GM12878 (cell line): Measurements from ENCODE around the gene CTCFL. TPM values are rescaled to one million over a fixed set of nuclear protein-coding genes. Genes with fewer than 3 reads are reported as not detected.

Experiments
- ATAC-seq: fragments of 200-7000 bp; cut with Tn5 transposase; 3 replicates; pipeline ENCODE4 v1.9.1; 2020; ENCODE audit warnings: mild to moderate bottlenecking, moderate library complexity
- BruUV-seq: library from RNA; stranded (reverse); fragments of 400-500 nt; replicated peaks from 2 replicates; lab custom pipeline; 2021; lab: Mats Ljungman, UMichigan
- CTCF ChIA-PET: fragments of 300-600 bp; sonication (Branson Sonifier 250); formaldehyde crosslinking; extraction: SDS; loops from one replicate; lab custom pipeline; 2021; ENCODE audit warnings: inconsistent platforms; lab: Yijun Ruan, JAX
- POLR2A ChIA-PET: fragments of 350-600 bp; formaldehyde crosslinking; extraction: SDS; loops from one replicate; lab custom pipeline; 2021; ENCODE audit warnings: inconsistent platforms; lab: Charles Lee
- RAD21 ChIA-PET: fragments of 300-600 bp; sonication (Branson Sonifier 250); formaldehyde crosslinking; loops from one replicate; lab custom pipeline; 2023; ENCODE audit warnings: antibody characterized with exemption; ENCODE audit not compliant: unreplicated experiment; lab: Charles Lee
- SMC1A ChIA-PET: fragments of 300-600 bp; sonication (Branson Sonifier 250); formaldehyde crosslinking; loops from one replicate; lab custom pipeline; 2023; ENCODE audit not compliant: unreplicated experiment, uncharacterized antibody; lab: Charles Lee
- DNase-seq: peaks from one replicate; pipeline ENCODE4 v3.0.0-alpha.2; 2011; ENCODE audit warnings: low read depth, low spot score
- FAIRE-seq: peaks from 3 replicates; lab custom pipeline; 2011; peaks lifted over from hg19 to GRCh38; lab: Jason Lieb, UNC
- H2AFZ ChIP-seq: 2 replicates; pipeline ENCODE4 v1.6.0; 2011; ENCODE audit warnings: low read depth, low read length, control low read depth; ENCODE audit not compliant: control insufficient read depth
- H3K27ac ChIP-seq: 2 replicates; pipeline ENCODE4 v1.5.1; 2011; ENCODE audit warnings: control low read depth; ENCODE audit not compliant: control insufficient read depth, insufficient read depth
- H3K27me3 ChIP-seq, 2 experiments: replicated peaks in 1 of 2; 2 replicates each; pipeline versions ENCODE4 v1.6.0 to v1.6.1; 2011; ENCODE audit warnings: low read length in 1 of 2; ENCODE audit not compliant: control insufficient read depth in 2 of 2, insufficient read depth in 2 of 2
- H3K36me3 ChIP-seq, 2 experiments: 2 replicates each; pipeline ENCODE4 v1.5.1; 2011; ENCODE audit warnings: low read length in 1 of 2; ENCODE audit not compliant: control insufficient read depth in 2 of 2, insufficient read depth in 2 of 2
- H3K4me1 ChIP-seq: 2 replicates; pipeline ENCODE4 v1.6.1; 2011; ENCODE audit warnings: mild to moderate bottlenecking, low read length, moderate library complexity, mixed read lengths; ENCODE audit not compliant: control insufficient read depth, insufficient read depth
- H3K4me2 ChIP-seq: 2 replicates; pipeline ENCODE4 v1.6.0; 2011; ENCODE audit warnings: control low read depth; ENCODE audit not compliant: control insufficient read depth, insufficient read depth
- H3K4me3 ChIP-seq: fragments of 200-600 bp; sonication (generic); 2 replicates; pipeline ENCODE4 v1.5.1; 2016
- H3K79me2 ChIP-seq: 2 replicates; pipeline ENCODE4 v1.6.0; 2011; ENCODE audit warnings: low read length; ENCODE audit not compliant: control insufficient read depth, insufficient read depth
- H3K9ac ChIP-seq: 2 replicates; pipeline ENCODE4 v1.8.0; 2011; ENCODE audit warnings: low read length, control low read depth, mixed read lengths; ENCODE audit not compliant: control insufficient read depth, insufficient read depth
- H3K9me3 ChIP-seq: replicated peaks from 3 replicates; pipeline ENCODE4 v1.5.1; 2011; ENCODE audit warnings: mild to moderate bottlenecking, low read length; ENCODE audit not compliant: control insufficient read depth, insufficient read depth
- H4K20me1 ChIP-seq: 2 replicates; pipeline ENCODE4 v1.6.0; 2011; ENCODE audit not compliant: control insufficient read depth, insufficient read depth
- CBFB ChIP-seq: IDR thresholded peaks from 2 replicates; pipeline ENCODE4 v1.6.1; 2016; ENCODE audit warnings: antibody characterized with exemption, low read depth
- CTCF ChIP-seq, 3 experiments: IDR thresholded peaks in 2 of 3; conservative IDR thresholded peaks in 1 of 3; 2 replicates each; pipeline ENCODE4 v1.5.1; 2011; ENCODE audit warnings: low read depth in 3 of 3, low read length in 3 of 3, mild to moderate bottlenecking in 3 of 3, control low read depth in 2 of 3, moderate library complexity in 2 of 3, inconsistent platforms in 1 of 3, mixed read lengths in 1 of 3; ENCODE audit not compliant: control insufficient read depth in 2 of 3, insufficient read depth in 1 of 3; ENCODE audit errors: extremely low read depth in 1 of 3
- FOXM1 ChIP-seq: IDR thresholded peaks from 2 replicates; pipeline ENCODE4 v1.6.1; 2012; ENCODE audit warnings: low read depth, mild to moderate bottlenecking, inconsistent platforms, low read length, moderate library complexity
- MYC ChIP-seq: IDR thresholded peaks from 2 replicates; pipeline ENCODE4 v1.6.1; 2011; ENCODE audit warnings: mild to moderate bottlenecking, low read length, moderate library complexity, inconsistent platforms; ENCODE audit not compliant: insufficient read depth, insufficient replicate concordance, insufficient read length, severe bottlenecking
- NR2C1 ChIP-seq: fragments of 450-650 bp; IDR thresholded peaks from 2 replicates; pipeline ENCODE4 v1.6.1; 2017; ENCODE audit warnings: antibody characterized with exemption, mild to moderate bottlenecking, moderate library complexity
- TARDBP ChIP-seq: IDR thresholded peaks from 2 replicates; pipeline ENCODE4 v1.6.1; 2016; ENCODE audit warnings: borderline replicate concordance
- WGBS: methylation state at CpG from one replicate; pipeline ENCODE4 v1.1.6; 2016; ENCODE audit warnings: low lambda C conversion rate; ENCODE audit not compliant: insufficient replicate concordance, insufficient coverage; ENCODE audit errors: missing lambda C conversion rate; 5-methylcytosine and 5-hydroxymethylcytosine counted together
- in situ Hi-C: fragments of 300-500 bp; cut with MboI; formaldehyde crosslinking; loops from 9 replicates; pipeline ENCODE4 v1.14.3; 2018; ENCODE audit warnings: mixed read lengths
- intact Hi-C: fragments of 100-400 bp; cut with micrococcal nuclease; formaldehyde crosslinking; loops from one replicate; pipeline ENCODE4 v1.14.2; 2022; ENCODE audit not compliant: unreplicated experiment
- polyA plus RNA-seq, 11 experiments: library from polyadenylated mRNA; depleted of rRNA in 4 of 11; unstranded in 6 of 11; stranded (reverse) in 5 of 11; fragments of >200 nt; fragmentation: Nextera tagmentation in 4 of 11; fragmentation: Illumina TruSeq in 1 of 11; extraction: Ambion mirVana in 4 of 11; extraction: Trizol in 1 of 11; gene quantifications; 1 replicate in 1 of 11; 2 replicates in 10 of 11; pipeline versions ENCODE4 v1.2.1 to v1.2.3, GENCODE V29; 2011 to 2016; ENCODE audit warnings: inconsistent platforms in 2 of 11, missing spikeins in 2 of 11, low read depth in 1 of 11
- total RNA-seq, 4 experiments: library from RNA; depleted of rRNA in 3 of 4; stranded (reverse); fragments of >200 nt in 3 of 4; fragmentation: Illumina TruSeq in 1 of 4; extraction: Trizol in 1 of 4; gene quantifications; 2 replicates each; pipeline versions ENCODE4 v1.2.1 to v1.2.3, GENCODE V29; 2013 to 2021
- TF ChIP-seq, protein P1 (sequence below): fragments of 450-650 bp; IDR thresholded peaks from 2 replicates; pipeline ENCODE4 v1.6.1; 2017; ENCODE audit warnings: mild to moderate bottlenecking, moderate library complexity

The CTCFL gene
- total and polyA plus RNA-seq, 10 of the 15 experiments (the other 5 are each of a cell fraction or from before 2014, with no cell fraction given): 0.06 to 0.20 (median 0.11) TPM; not detected in 4

DNA sequence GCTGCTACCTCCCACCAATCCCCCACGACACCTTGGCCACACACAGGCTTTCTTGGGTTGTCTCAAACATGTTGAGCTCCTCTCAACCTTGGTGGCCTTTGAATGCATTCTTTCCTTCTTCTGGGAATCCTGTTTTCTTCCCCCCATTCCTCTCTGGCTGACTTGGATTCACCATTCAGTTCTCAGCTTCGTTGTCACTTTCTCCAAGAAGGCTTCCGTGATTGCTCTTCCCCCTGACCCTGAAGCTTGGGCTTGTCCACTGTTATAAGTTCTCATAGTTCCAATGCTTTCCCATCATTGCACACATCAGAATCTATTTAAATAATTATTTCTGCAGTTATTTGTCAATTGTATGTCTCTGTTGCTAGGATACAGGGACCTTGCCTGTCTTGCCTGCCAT lies 69.6 kb downstream of the CTCFL start:
- BruUV-seq: no TSS peak
- no peak for FAIRE-seq

GRCh38 chr20:57451795-57452661 lies 72.9 kb downstream of the CTCFL start:
- no peaks in the 10 kb centered on the region for H3K79me2 ChIP-seq
- 61% methylated on average over 20 of the region's 21 CpGs for WGBS
- in situ Hi-C loops: no loop called here
- no peak overlapping the region for H3K4me3 ChIP-seq
- ChIA-PET POLR2A (no interaction called here), RAD21 (no interaction called here), SMC1A (interaction anchor here (0.8 kb wide), 1 partner anchor 18 kb away, joined by 3 read pairs; no protein-coding TSS in a partner anchor), CTCF (interaction anchor here (2.1 to 2.5 kb wide), 2 partner anchors 16 to 53 kb away, joined by 7 to 8 read pairs; no protein-coding TSS in a partner anchor)
- no peaks in the 10 kb centered on the region for H3K9me3 ChIP-seq
- FAIRE-seq (peak; percentile 64), DNase-seq (no peak), ATAC-seq (peak; percentile 22)
- no peaks in the 10 kb centered on the region for H3K36me3 ChIP-seq
- no peaks in the 10 kb centered on the region for H3K27me3 ChIP-seq
- H3K9ac ChIP-seq: peak overlapping the region; percentile 14; the same call in 1 of the 2 replicates
- peaks cover 27% of the 10 kb centered on the region for H3K4me1 ChIP-seq
- intact Hi-C loops: no loop called here
- peak overlapping the region; percentile 35; the same call in 1 of the 2 replicates for H3K4me2 ChIP-seq
- no TSS peak for BruUV-seq
- H3K27ac ChIP-seq: peak overlapping the region; percentile 22
- H4K20me1 ChIP-seq: no peaks in the 10 kb centered on the region
- peak overlapping the region; percentile 66 for H2AFZ ChIP-seq
- no peak for TF ChIP-seq FOXM1
- TF ChIP-seq, protein P1, sequence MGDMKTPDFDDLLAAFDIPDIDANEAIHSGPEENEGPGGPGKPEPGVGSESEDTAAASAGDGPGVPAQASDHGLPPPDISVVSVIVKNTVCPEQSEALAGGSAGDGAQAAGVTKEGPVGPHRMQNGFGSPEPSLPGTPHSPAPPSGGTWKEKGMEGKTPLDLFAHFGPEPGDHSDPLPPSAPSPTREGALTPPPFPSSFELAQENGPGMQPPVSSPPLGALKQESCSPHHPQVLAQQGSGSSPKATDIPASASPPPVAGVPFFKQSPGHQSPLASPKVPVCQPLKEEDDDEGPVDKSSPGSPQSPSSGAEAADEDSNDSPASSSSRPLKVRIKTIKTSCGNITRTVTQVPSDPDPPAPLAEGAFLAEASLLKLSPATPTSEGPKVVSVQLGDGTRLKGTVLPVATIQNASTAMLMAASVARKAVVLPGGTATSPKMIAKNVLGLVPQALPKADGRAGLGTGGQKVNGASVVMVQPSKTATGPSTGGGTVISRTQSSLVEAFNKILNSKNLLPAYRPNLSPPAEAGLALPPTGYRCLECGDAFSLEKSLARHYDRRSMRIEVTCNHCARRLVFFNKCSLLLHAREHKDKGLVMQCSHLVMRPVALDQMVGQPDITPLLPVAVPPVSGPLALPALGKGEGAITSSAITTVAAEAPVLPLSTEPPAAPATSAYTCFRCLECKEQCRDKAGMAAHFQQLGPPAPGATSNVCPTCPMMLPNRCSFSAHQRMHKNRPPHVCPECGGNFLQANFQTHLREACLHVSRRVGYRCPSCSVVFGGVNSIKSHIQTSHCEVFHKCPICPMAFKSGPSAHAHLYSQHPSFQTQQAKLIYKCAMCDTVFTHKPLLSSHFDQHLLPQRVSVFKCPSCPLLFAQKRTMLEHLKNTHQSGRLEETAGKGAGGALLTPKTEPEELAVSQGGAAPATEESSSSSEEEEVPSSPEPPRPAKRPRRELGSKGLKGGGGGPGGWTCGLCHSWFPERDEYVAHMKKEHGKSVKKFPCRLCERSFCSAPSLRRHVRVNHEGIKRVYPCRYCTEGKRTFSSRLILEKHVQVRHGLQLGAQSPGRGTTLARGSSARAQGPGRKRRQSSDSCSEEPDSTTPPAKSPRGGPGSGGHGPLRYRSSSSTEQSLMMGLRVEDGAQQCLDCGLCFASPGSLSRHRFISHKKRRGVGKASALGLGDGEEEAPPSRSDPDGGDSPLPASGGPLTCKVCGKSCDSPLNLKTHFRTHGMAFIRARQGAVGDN: peak; percentile 86
- 0 out of 2 replicates have a peak, but pooled peaks have one; percentile 42 for TF ChIP-seq CBFB
- TF ChIP-seq TARDBP: 0 out of 2 replicates have a peak, but pooled peaks have one; percentile 29
- TF ChIP-seq CTCF (IDR thresholded peaks at IDR 0.05 in 2 of 3, conservative IDR thresholded peaks at IDR 0.05 in 1 of 3; ENCODE audit: control insufficient read depth in 2 of 3, extremely low read depth in 1 of 3, insufficient read depth in 1 of 3, low read depth in 3 of 3, low read length in 3 of 3): no peak
- TF ChIP-seq NR2C1: peak; percentile 68

More for the DNA sequence above, 69.6 kb downstream of the CTCFL start:
- ATAC-seq (no peak), DNase-seq (no peak)
- Histone ChIP-seq H3K4me1 (peaks cover 21% of the 10 kb centered on the region), H2AFZ (no peak overlapping the region), H4K20me1 (no peaks in the 10 kb centered on the region), H3K27ac (no peak overlapping the region), H3K36me3 (no peaks in the 10 kb centered on the region), H3K9ac (no peak overlapping the region), H3K4me3 (no peak overlapping the region), H3K79me2 (no peaks in the 10 kb centered on the region), H3K9me3 (peaks cover 3% of the 10 kb centered on the region; the same call in 2 of the 3 replicates), H3K4me2 (no peak overlapping the region), H3K27me3 (no peaks in the 10 kb centered on the region)
- ChIA-PET SMC1A (interaction anchor here (1.4 kb wide), 1 partner anchor 18 kb away, joined by 7 read pairs; no protein-coding TSS in a partner anchor), POLR2A (no interaction called here), RAD21 (interaction anchor here (1.1 kb wide), 1 partner anchor 165 kb away, joined by 5 read pairs; the partner anchor contains the start of gene ZBP1), CTCF (interaction anchor here (0.7 kb wide), 1 partner anchor 43 kb away, joined by 3 read pairs; no protein-coding TSS in a partner anchor)
- in situ Hi-C loops (no loop called here), intact Hi-C loops (no loop called here)
- WGBS: 36% methylated on average over 3 of the region's 3 CpGs
- TF ChIP-seq MYC: no peak
